Endothelial cell of umbilical vein (primary cell): ENCODE results near the gene FZD10.

Experiments used
- CTCF ChIP-seq, 2 donors: IDR thresholded peaks; 1 replicate in 1 of 2; 2 replicates in 1 of 2; pipeline ENCODE4 v1.5.1; 2011; ENCODE audit warnings: low read length in 2 of 2, mild to moderate bottlenecking in 2 of 2, moderate library complexity in 2 of 2, control low read depth in 1 of 2, inconsistent platforms in 1 of 2, low read depth in 1 of 2; ENCODE audit not compliant: insufficient read depth in 1 of 2; ENCODE audit errors: extremely low read depth in 1 of 2
- EZH2 ChIP-seq: IDR thresholded peaks from 2 replicates; pipeline ENCODE4 v1.6.1; 2012; ENCODE audit warnings: borderline replicate concordance, low read depth, mild to moderate bottlenecking, moderate library complexity, low read length, inconsistent platforms; ENCODE audit not compliant: severe bottlenecking
- FOS ChIP-seq: IDR thresholded peaks from 2 replicates; pipeline ENCODE4 v1.6.1; 2011; ENCODE audit warnings: mild to moderate bottlenecking, low read length, moderate library complexity, borderline replicate concordance; ENCODE audit not compliant: insufficient read depth
- JUN ChIP-seq: IDR thresholded peaks from 2 replicates; pipeline ENCODE4 v1.6.1; 2011; ENCODE audit warnings: borderline replicate concordance, low read depth; ENCODE audit not compliant: insufficient read length, insufficient read depth
- MAX ChIP-seq: IDR thresholded peaks from 2 replicates; pipeline ENCODE4 v1.6.1; 2011; ENCODE audit not compliant: insufficient read depth, insufficient read length
- POLR2A ChIP-seq: IDR thresholded peaks from 2 replicates; pipeline ENCODE4 v1.6.1; 2012; ENCODE audit warnings: low read depth, mild to moderate bottlenecking, control low read depth, low read length
- POLR2AphosphoS5 ChIP-seq: IDR thresholded peaks from 2 replicates; pipeline ENCODE4 v1.6.1; 2012; ENCODE audit warnings: low read depth, mild to moderate bottlenecking, control low read depth, low read length, moderate library complexity; ENCODE audit not compliant: insufficient read depth

GRCh38 chr12:130198026-130198662 is 35.9 kb downstream of the FZD10 start:
- TF ChIP-seq POLR2A (no peak), CTCF (IDR thresholded peaks at IDR 0.05; ENCODE audit: extremely low read depth in 1 of 2, insufficient read depth in 1 of 2, low read depth in 1 of 2, low read length in 2 of 2) (no peak), MAX (no peak), FOS (no peak), POLR2AphosphoS5 (no peak), JUN (no peak), EZH2 (no peak)
